Effector memory CD8-positive, alpha-beta T cell (primary cell): ENCODE data around the gene ETFA.

Source experiments
- ATAC-seq: fragments of 150-1000 bp; cut with Tn5 transposase; replicated peaks from 2 replicates; pipeline ENCODE4 v1.10.0; 2021; ENCODE audit warnings: mild to moderate bottlenecking, moderate library complexity
- DNase-seq, 3 experiments: peaks; one replicate each; pipeline ENCODE4 v3.0.0; 2021
- H3K27ac Mint-ChIP-seq, 2 donors: one replicate each; pipeline ENCODE4 v1.8.0; 2022; ENCODE audit warnings: mild to moderate bottlenecking in 2 of 2, mixed read lengths in 2 of 2, moderate library complexity in 2 of 2
- H3K27me3 Mint-ChIP-seq, 2 donors: one replicate each; pipeline ENCODE4 v1.8.0; 2022; ENCODE audit warnings: mixed read lengths in 2 of 2
- H3K36me3 Mint-ChIP-seq: one replicate; pipeline ENCODE4 v1.8.0; 2022; ENCODE audit warnings: mild to moderate bottlenecking, moderate library complexity, mixed read lengths; ENCODE audit not compliant: insufficient read depth
- H3K4me1 Mint-ChIP-seq, 2 donors: one replicate each; pipeline ENCODE4 v1.8.0; 2022; ENCODE audit warnings: low read depth in 2 of 2, mixed read lengths in 2 of 2
- H3K4me3 Mint-ChIP-seq, 2 donors: one replicate each; pipeline ENCODE4 v1.8.0; 2022; ENCODE audit warnings: mild to moderate bottlenecking in 2 of 2, mixed read lengths in 2 of 2, moderate library complexity in 2 of 2
- H3K9me3 Mint-ChIP-seq, 2 donors: one replicate each; pipeline ENCODE4 v1.8.0; 2022; ENCODE audit warnings: mixed read lengths in 2 of 2
- total RNA-seq, 9 experiments: gene quantifications; one replicate each; lab custom pipeline; 2026; lab: John Stamatoyannopoulos, UW

ETFA gene
- total RNA-seq: 32.3 to 112 (median 62.9) reads per million in 9 experiments

GRCh38 chr15:76311100-76311953, at the start of gene ETFA:
TSS of gene ETFA (minus strand) at chr15:76311469. CDS start at chr15:76311388, 81 bp downstream.
- peak within 1 kb of the TSS; percentile 89 to 90 for H3K27ac Mint-ChIP-seq
- peak; percentile 77 to 81 (median 79) for DNase-seq
- H3K9me3 Mint-ChIP-seq: no peaks in the 10 kb centered on the region
- peak within 1 kb of the TSS; percentile 80 to 91 for H3K4me3 Mint-ChIP-seq
- peaks cover 17% of the 10 kb centered on the region for H3K36me3 Mint-ChIP-seq
- H3K27me3 Mint-ChIP-seq: peaks cover 0 to 3% of the 10 kb centered on the region in 2 donors
- peaks cover 16 to 32% of the 10 kb centered on the region in 2 donors for H3K4me1 Mint-ChIP-seq
- ATAC-seq: peak; percentile 96

DNA sequence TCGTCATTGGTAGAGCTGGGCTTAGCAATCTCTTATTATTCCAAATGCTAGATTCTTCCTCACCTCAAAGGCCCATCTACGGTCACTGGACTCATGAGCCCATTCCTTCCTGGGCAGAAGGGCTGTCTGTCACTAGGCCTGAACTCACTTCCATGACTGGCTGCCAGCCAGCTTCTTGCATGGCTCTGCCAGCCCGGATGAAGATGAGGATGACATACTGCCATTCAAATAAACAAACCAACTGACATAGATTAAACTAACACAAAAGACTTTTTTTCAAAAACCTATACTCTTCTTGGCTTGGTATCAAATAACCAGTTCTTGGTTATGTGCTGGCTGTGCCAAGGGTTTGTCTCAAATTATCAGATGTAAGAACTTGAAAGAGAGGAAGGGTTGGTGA, 49.1 kb upstream of the ETFA start:
- Mint-ChIP-seq H3K36me3 (peaks cover 3% of the 10 kb centered on the region), H3K4me3 (no peak overlapping the region), H3K4me1 (no peaks in the 10 kb centered on the region), H3K27ac (no peak overlapping the region), H3K27me3 (no peaks in the 10 kb centered on the region), H3K9me3 (no peaks in the 10 kb centered on the region)
- ATAC-seq (no peak), DNase-seq (no peak)

GRCh38 chr15:76359152-76359551, 47.9 kb upstream of the ETFA start:
- Mint-ChIP-seq H3K4me3 (no peak overlapping the region), H3K27me3 (no peaks in the 10 kb centered on the region), H3K4me1 (no peaks in the 10 kb centered on the region), H3K36me3 (no peaks in the 10 kb centered on the region), H3K27ac (no peak overlapping the region), H3K9me3 (no peaks in the 10 kb centered on the region)
- ATAC-seq (no peak), DNase-seq (no peak)

DNA sequence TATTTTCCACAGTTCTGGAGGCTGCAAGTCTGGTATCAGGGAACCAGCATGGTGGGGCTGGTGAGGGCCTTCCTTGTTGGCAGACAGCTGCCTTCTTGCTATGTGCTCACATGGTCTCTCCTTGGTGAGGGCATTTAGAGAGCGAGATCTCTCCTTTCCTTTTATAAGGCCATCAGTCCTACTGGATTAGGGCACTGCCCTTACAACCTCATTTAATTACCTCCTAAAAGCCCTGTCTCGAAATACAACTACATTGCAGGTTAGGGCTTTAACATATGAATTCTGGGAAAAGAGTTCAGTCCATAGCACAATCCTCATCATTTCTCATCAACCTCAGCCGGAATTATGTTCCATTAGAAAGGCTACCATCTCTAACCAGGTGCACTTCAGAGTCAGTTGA, 47.2 kb upstream of the ETFA start:
- no peak for DNase-seq
- Mint-ChIP-seq H3K9me3 (no peaks in the 10 kb centered on the region), H3K4me3 (no peak overlapping the region), H3K4me1 (no peaks in the 10 kb centered on the region), H3K36me3 (no peaks in the 10 kb centered on the region), H3K27me3 (no peaks in the 10 kb centered on the region), H3K27ac (no peak overlapping the region)
- no peak for ATAC-seq

DNA sequence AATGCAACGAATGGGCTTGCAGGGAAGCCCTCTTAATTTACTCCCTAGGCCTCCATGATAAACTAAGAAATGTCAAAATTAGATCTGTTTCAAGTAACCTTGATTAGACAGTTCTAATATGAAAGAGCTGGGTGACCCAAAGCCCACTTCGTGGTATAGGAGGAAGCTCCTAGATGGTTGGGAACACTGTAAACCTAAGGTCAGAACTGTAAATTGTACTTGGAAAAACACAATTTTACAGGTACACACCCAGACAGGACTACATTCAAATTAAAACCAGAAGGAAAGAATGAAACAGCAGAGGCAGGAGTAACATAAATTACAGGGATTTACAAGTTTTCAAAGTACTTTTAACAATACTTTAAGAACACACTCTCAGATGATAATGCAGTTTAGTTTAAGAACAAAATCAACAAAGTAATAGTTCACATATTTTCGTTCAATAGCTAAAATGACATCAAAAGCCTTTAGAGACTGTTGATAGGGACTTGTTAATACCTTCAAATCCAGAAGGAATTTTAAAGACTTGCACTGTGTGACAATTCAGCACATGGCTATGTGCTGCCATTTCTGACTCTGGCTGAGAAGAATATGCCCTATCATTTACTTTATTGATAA, 43.7 kb upstream of the ETFA start:
- H3K9me3 Mint-ChIP-seq: no peaks in the 10 kb centered on the region
- no peaks in the 10 kb centered on the region for H3K4me1 Mint-ChIP-seq
- H3K27ac Mint-ChIP-seq: no peak overlapping the region
- H3K4me3 Mint-ChIP-seq: no peak overlapping the region
- ATAC-seq: no peak
- no peaks in the 10 kb centered on the region for H3K27me3 Mint-ChIP-seq
- peaks cover 4% of the 10 kb centered on the region for H3K36me3 Mint-ChIP-seq
- no peak for DNase-seq

DNA sequence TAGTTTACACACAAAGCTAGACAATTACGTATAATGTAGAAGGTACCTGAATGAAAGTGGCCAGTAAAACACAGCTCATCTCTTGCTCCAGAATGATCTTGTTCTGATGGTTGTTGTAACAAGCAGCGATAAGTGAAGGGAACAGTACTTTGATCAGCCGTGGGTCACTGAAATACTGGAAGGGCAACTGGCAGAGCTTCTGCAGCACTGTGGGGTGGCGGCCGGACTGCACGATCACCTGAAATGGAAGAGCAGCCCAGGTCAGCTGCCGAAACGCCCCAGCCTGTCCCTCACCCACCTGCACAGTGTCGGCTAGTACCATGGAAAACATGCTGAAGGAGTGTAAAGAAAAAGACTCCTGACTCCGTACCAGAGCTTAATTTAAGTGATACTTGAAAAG, 42.6 kb upstream of the ETFA start:
- DNase-seq (no peak), ATAC-seq (no peak)
- no peak overlapping the region for H3K4me3 Mint-ChIP-seq
- H3K27ac Mint-ChIP-seq: no peak overlapping the region
- H3K36me3 Mint-ChIP-seq: peaks cover 4% of the 10 kb centered on the region
- no peaks in the 10 kb centered on the region for H3K9me3 Mint-ChIP-seq
- H3K27me3 Mint-ChIP-seq: no peaks in the 10 kb centered on the region
- H3K4me1 Mint-ChIP-seq: no peaks in the 10 kb centered on the region

DNA sequence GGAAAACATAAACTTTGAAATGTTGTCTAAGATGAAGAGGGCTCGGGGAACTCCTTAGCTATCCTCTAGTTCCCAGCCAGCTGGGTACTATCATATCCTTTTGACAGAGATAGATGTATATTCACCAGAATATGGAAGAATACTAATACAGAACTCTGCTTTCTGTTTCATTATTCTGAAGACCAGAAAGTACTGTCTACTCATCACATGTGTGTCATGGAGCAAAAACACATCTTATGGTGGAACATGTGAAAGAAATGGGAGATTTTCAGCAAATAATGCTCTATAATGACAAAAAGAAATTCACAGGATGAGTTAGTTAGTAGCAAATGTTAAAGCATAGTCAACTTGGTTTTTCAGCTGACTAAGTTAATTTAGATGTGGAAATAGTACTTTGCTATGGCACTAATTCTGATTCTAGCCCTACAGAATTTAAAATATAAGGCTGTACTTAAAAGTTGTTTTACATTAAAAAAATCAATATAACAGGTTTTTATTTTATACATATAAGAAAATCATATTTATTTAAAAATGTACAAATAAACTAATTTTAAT, 41.8 kb upstream of the ETFA start:
- H3K9me3 Mint-ChIP-seq: no peaks in the 10 kb centered on the region

DNA sequence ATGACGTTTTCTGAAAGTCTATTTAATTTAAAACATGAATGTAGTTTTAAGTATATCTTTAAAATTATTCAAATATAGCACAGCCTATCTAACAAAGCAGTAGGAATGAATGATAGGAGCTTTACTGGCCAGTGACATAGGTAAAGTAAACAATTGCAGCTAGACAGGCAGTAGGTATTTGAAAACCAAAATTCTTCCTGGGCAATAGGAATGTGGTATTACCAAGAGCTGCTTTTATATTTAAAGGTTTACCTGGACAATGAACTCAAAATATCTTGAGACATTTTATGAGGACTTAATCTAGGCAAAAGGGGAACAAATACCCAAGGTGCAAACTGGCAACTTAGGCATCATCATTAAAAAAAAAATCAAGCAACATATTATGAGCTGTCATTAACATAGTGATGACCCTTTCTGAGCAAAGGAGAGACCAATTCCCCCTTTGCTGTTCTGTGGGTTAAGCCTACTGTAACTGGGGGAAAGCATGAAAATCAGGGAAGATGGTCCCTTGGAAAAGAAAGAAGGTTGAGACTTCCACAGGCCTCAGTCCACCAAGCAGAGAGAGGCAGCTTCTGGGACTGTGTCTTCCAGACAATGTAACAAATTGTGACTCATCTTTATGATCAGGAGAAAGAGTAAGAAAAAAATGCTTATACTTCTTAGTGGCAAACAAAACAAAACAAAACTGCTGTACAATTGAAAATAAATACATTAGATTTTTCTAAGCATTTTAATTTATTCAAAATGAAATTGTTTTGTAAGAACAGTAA, 38.2 kb upstream of the ETFA start:
- Mint-ChIP-seq H3K4me1 (peaks cover 9 to 10% of the 10 kb centered on the region in 2 donors), H3K4me3 (no peak overlapping the region), H3K36me3 (peaks cover 4% of the 10 kb centered on the region), H3K27me3 (peaks cover 24 to 26% of the 10 kb centered on the region in 2 donors), H3K27ac (no peak overlapping the region), H3K9me3 (no peaks in the 10 kb centered on the region)
- ATAC-seq: no peak
- no peak for DNase-seq

More for the DNA sequence above, 41.8 kb upstream of the ETFA start:
- Mint-ChIP-seq H3K4me1 (no peaks in the 10 kb centered on the region), H3K36me3 (peaks cover 4% of the 10 kb centered on the region), H3K27ac (no peak overlapping the region), H3K27me3 (peaks cover 1% of the 10 kb centered on the region in 2 donors), H3K4me3 (no peak overlapping the region)
- no peak for ATAC-seq
- no peak for DNase-seq

- Mint-ChIP-seq H3K9me3 (no peaks in the 10 kb centered on the region), H3K36me3 (peaks cover 4% of the 10 kb centered on the region), H3K4me3 (peak overlapping the region; percentile 18 to 23), H3K4me1 (peaks cover 9 to 10% of the 10 kb centered on the region in 2 donors), H3K27ac (no peak overlapping the region), H3K27me3 (peaks cover 40 to 43% of the 10 kb centered on the region in 2 donors)
- ATAC-seq: no peak
- DNase-seq: no peak
Observed at GRCh38 chr15:76347482-76348055, 36.3 kb upstream of the ETFA start.

GRCh38 chr15:76346669-76347481, 35.6 kb upstream of the ETFA start:
- no peak for DNase-seq
- peak overlapping the region; percentile 80 to 81 for H3K4me3 Mint-ChIP-seq
- peak; percentile 12 for ATAC-seq
- peaks cover 4% of the 10 kb centered on the region for H3K36me3 Mint-ChIP-seq
- peaks cover 11 to 12% of the 10 kb centered on the region in 2 donors for H3K4me1 Mint-ChIP-seq
- no peak overlapping the region for H3K27ac Mint-ChIP-seq
- no peaks in the 10 kb centered on the region for H3K9me3 Mint-ChIP-seq
- peaks cover 43 to 47% of the 10 kb centered on the region in 2 donors for H3K27me3 Mint-ChIP-seq

DNA sequence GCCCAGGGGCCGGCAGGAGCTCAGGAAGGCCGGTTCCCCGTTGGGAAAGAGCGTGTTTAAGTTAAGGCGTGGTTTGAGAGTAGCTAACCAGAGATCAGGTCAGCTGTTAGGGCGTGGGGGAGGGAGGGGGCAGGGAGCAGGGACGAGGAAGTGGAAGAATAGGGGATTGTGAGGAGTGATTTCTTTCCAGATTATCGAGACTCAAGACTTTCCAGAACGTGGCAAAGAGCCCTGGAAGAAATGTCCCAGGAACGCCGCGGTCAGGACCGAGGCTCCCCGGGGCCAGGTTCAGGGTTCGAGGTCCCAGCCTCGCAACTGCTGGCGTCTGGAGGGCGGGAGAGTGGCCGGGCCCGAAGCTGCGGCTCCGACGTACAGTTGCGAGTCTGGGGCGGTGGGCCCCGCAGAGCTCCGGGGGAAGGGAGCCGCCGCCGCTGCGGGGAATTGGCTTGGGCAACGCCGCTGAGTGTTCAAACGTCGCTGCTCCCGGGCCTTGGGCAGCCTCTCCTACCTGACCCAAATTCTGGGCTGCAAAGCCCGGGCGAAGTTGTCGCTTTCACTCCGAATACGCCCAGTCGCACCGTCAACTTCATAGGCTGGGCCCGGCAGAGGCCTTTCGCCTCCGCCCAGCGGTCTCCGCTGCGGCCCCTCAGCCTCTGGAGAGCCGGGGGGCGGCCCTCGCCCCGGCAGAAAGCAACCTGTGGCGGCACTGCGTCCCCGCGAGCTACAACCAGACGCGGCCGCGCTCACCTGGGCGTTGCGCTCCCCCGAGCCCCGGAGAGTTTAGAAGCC, 34.8 kb upstream of the ETFA start:
- ATAC-seq: peak; percentile 54
- Mint-ChIP-seq H3K36me3 (peaks cover 2% of the 10 kb centered on the region), H3K4me1 (peaks cover 16 to 17% of the 10 kb centered on the region in 2 donors), H3K27ac (peak overlapping the region in 1 of 2 donors; percentile 47), H3K9me3 (no peaks in the 10 kb centered on the region), H3K4me3 (peak overlapping the region; percentile 80 to 81), H3K27me3 (peaks cover 49 to 55% of the 10 kb centered on the region in 2 donors)
- no peak for DNase-seq

DNA sequence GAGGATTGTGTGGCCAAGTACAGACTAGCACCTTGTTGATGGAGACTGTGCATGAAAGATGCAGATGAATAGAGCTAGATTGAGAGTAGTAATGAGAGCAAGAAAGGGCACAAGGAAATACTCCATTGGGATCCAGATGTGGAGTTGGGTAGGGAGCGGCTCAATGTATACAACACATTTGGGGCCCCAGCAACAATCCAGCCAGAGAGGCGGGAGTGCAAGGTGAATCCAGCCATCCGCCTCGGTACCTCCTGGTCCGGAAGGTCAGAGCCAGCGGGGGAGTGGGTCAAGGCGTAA, 34.3 kb upstream of the ETFA start:
- peaks cover 54 to 61% of the 10 kb centered on the region in 2 donors for H3K27me3 Mint-ChIP-seq
- ATAC-seq: no peak
- H3K4me3 Mint-ChIP-seq: peak overlapping the region; percentile 80 to 81
- no peak for DNase-seq
- H3K4me1 Mint-ChIP-seq: peaks cover 21 to 22% of the 10 kb centered on the region in 2 donors
- peaks cover 5% of the 10 kb centered on the region for H3K36me3 Mint-ChIP-seq
- peak overlapping the region in 1 of 2 donors; percentile 47 for H3K27ac Mint-ChIP-seq
- no peaks in the 10 kb centered on the region for H3K9me3 Mint-ChIP-seq
